Immature natural killer cell (primary cell): Measurements from ENCODE around the gene EPN1. TPM values are rescaled to one million over a fixed set of nuclear protein-coding genes. Genes with fewer than 3 reads are reported as not detected.
A peak's percentile ranks its signal among the peaks of the same experiment; 100 is the strongest.
"Not testable (repeated sequence)": the region's sequence is repeated elsewhere in the genome, so short reads cannot be mapped to it uniquely, and the experiment has no call there.

Source experiments
- DNase-seq, 3 donors: peaks; one replicate each; pipeline ENCODE4 v3.0.0; 2022; ENCODE audit warnings: mixed read lengths in 1 of 3
- H3K27ac Mint-ChIP-seq, 6 donors: one replicate each; pipeline ENCODE4 v1.8.0; 2020; ENCODE audit warnings: mixed read lengths in 6 of 6, mild to moderate bottlenecking in 5 of 6, inconsistent platforms in 4 of 6, moderate library complexity in 3 of 6
- H3K27me3 Mint-ChIP-seq, 3 donors: one replicate each; pipeline ENCODE4 v1.8.0; 2020 to 2021; ENCODE audit warnings: low read depth in 3 of 3, mild to moderate bottlenecking in 3 of 3, mixed read lengths in 3 of 3, moderate library complexity in 3 of 3, inconsistent platforms in 1 of 3
- H3K36me3 Mint-ChIP-seq, 3 donors: one replicate each; pipeline ENCODE4 v1.8.0; 2020; ENCODE audit warnings: mixed read lengths in 3 of 3, inconsistent platforms in 2 of 3, mild to moderate bottlenecking in 2 of 3
- H3K4me1 Mint-ChIP-seq, 2 donors: one replicate each; pipeline ENCODE4 v1.8.0; 2020; ENCODE audit warnings: inconsistent platforms in 2 of 2, mild to moderate bottlenecking in 2 of 2, mixed read lengths in 2 of 2, moderate library complexity in 1 of 2
- H3K4me3 Mint-ChIP-seq, 5 donors: one replicate each; pipeline ENCODE4 v1.8.0; 2020; ENCODE audit warnings: mild to moderate bottlenecking in 5 of 5, mixed read lengths in 5 of 5, inconsistent platforms in 3 of 5, moderate library complexity in 3 of 5
- H3K9me3 Mint-ChIP-seq, 6 donors: one replicate each; pipeline ENCODE4 v1.8.0; 2020; ENCODE audit warnings: mild to moderate bottlenecking in 6 of 6, mixed read lengths in 6 of 6, inconsistent platforms in 4 of 6, moderate library complexity in 3 of 6
- polyA plus RNA-seq, 3 donors: library from polyadenylated mRNA; unstranded; fragments of 300-500 nt; fragmentation: Illumina TruSeq; gene quantifications; one replicate each; pipeline ENCODE4 v1.2.3, GENCODE V29; 2021

EPN1 gene
- polyA plus RNA-seq, 3 donors from 2014 or later: 3.0 to 15.3 (median 3.7) TPM

- no peaks in the 10 kb centered on the region for H3K27me3 Mint-ChIP-seq
Measured at GRCh38 chr19:55700813-55701212, 25.8 kb downstream of the EPN1 start.

GRCh38 chr19:55702131-55702627 lies 27.2 kb downstream of the EPN1 start:
- H3K4me1 Mint-ChIP-seq: peaks cover 0 to 8% of the 10 kb centered on the region in 2 donors
- H3K27ac Mint-ChIP-seq: peak overlapping the region in 1 of 6 donors; percentile 22
- H3K4me3 Mint-ChIP-seq: no peak overlapping the region
- no peaks in the 10 kb centered on the region for H3K9me3 Mint-ChIP-seq
- DNase-seq: no peak
- H3K36me3 Mint-ChIP-seq: peaks cover 0 to 11% (median 5%) of the 10 kb centered on the region in 3 donors
- H3K27me3 Mint-ChIP-seq: no peaks in the 10 kb centered on the region

More at GRCh38 chr19:55700813-55701212, 25.8 kb downstream of the EPN1 start:
- H3K9me3 Mint-ChIP-seq: no peaks in the 10 kb centered on the region
- H3K4me1 Mint-ChIP-seq: peaks cover 0 to 8% of the 10 kb centered on the region in 2 donors
- no peak for DNase-seq
- H3K4me3 Mint-ChIP-seq: no peak overlapping the region
- H3K36me3 Mint-ChIP-seq: peaks cover 0 to 11% (median 5%) of the 10 kb centered on the region in 3 donors
- no peak overlapping the region for H3K27ac Mint-ChIP-seq

GRCh38 chr19:55703790-55704215 lies 28.8 kb downstream of the EPN1 start:
- Mint-ChIP-seq H3K27ac (no peak overlapping the region), H3K36me3 (peaks cover 0 to 11% (median 5%) of the 10 kb centered on the region in 3 donors), H3K4me1 (peaks cover 0 to 8% of the 10 kb centered on the region in 2 donors), H3K4me3 (no peak overlapping the region), H3K9me3 (no peaks in the 10 kb centered on the region), H3K27me3 (no peaks in the 10 kb centered on the region)
- DNase-seq: peak in 2 of 3 donors; percentile 9 to 32

- H3K9me3 Mint-ChIP-seq: no peaks in the 10 kb centered on the region
- H3K4me1 Mint-ChIP-seq: peaks cover 0 to 8% of the 10 kb centered on the region in 2 donors
- H3K36me3 Mint-ChIP-seq: peaks cover 0 to 11% (median 5%) of the 10 kb centered on the region in 3 donors
- peaks cover 0 to 1% (median 0%) of the 10 kb centered on the region in 3 donors for H3K27me3 Mint-ChIP-seq
- H3K4me3 Mint-ChIP-seq: no peak overlapping the region
- no peak for DNase-seq
- H3K27ac Mint-ChIP-seq: peak overlapping the region in 2 of 6 donors; percentile 20 to 53
Measured at GRCh38 chr19:55704494-55705245, 29.6 kb downstream of the EPN1 start.

GRCh38 chr19:55705972-55706371 lies 30.9 kb downstream of the EPN1 start:
- Mint-ChIP-seq H3K4me3 (no peak overlapping the region), H3K4me1 (peaks cover 0 to 8% of the 10 kb centered on the region in 2 donors), H3K27me3 (peaks cover 0 to 1% (median 0%) of the 10 kb centered on the region in 3 donors), H3K27ac (no peak overlapping the region), H3K36me3 (peaks cover 0 to 8% (median 5%) of the 10 kb centered on the region in 3 donors), H3K9me3 (no peaks in the 10 kb centered on the region)
- no peak for DNase-seq

GRCh38 chr19:55711719-55712118 lies 36.7 kb downstream of the EPN1 start:
- Mint-ChIP-seq H3K4me1 (peaks cover 2 to 6% of the 10 kb centered on the region in 2 donors), H3K9me3 (no peaks in the 10 kb centered on the region), H3K4me3 (no peak overlapping the region), H3K27me3 (peaks cover 0 to 9% (median 5%) of the 10 kb centered on the region in 3 donors), H3K36me3 (no peaks in the 10 kb centered on the region), H3K27ac (peak overlapping the region in 1 of 6 donors; percentile 37)
- DNase-seq: no peak

GRCh38 chr19:55712804-55713631 lies 38.0 kb downstream of the EPN1 start:
- Mint-ChIP-seq H3K27me3 (peaks cover 0 to 17% (median 7%) of the 10 kb centered on the region in 3 donors), H3K4me3 (no peak overlapping the region), H3K27ac (peak overlapping the region in 5 of 6 donors; percentile 32 to 55 (median 38))

GRCh38 chr19:55716531-55716930 lies 41.5 kb downstream of the EPN1 start:
- peaks cover 0 to 10% (median 5%) of the 10 kb centered on the region in 6 donors for H3K9me3 Mint-ChIP-seq
- DNase-seq: no peak
- no peak overlapping the region for H3K4me3 Mint-ChIP-seq
- no peak overlapping the region for H3K27ac Mint-ChIP-seq
- H3K4me1 Mint-ChIP-seq: peaks cover 2 to 6% of the 10 kb centered on the region in 2 donors
- peaks cover 0 to 35% (median 11%) of the 10 kb centered on the region in 3 donors for H3K27me3 Mint-ChIP-seq
- H3K36me3 Mint-ChIP-seq: no peaks in the 10 kb centered on the region

More at GRCh38 chr19:55712804-55713631, 38.0 kb downstream of the EPN1 start:
- no peak for DNase-seq
- Mint-ChIP-seq H3K9me3 (no peaks in the 10 kb centered on the region), H3K4me1 (peaks cover 2 to 6% of the 10 kb centered on the region in 2 donors), H3K36me3 (no peaks in the 10 kb centered on the region)

- no peak overlapping the region for H3K4me3 Mint-ChIP-seq
- peaks cover 2 to 36% (median 8%) of the 10 kb centered on the region in 3 donors for H3K27me3 Mint-ChIP-seq
- peaks cover 2 to 6% of the 10 kb centered on the region in 2 donors for H3K4me1 Mint-ChIP-seq
- no peaks in the 10 kb centered on the region for H3K36me3 Mint-ChIP-seq
- peaks cover 0 to 18% (median 12%) of the 10 kb centered on the region in 6 donors for H3K9me3 Mint-ChIP-seq
- no peak for DNase-seq
- H3K27ac Mint-ChIP-seq: no peak overlapping the region
Measured at GRCh38 chr19:55717251-55717650, 42.2 kb downstream of the EPN1 start.

GRCh38 chr19:55717879-55718711 lies 43.1 kb downstream of the EPN1 start:
- H3K36me3 Mint-ChIP-seq, DNase-seq, H3K4me1 Mint-ChIP-seq, H3K27ac Mint-ChIP-seq, H3K4me3 Mint-ChIP-seq: not testable (repeated sequence)
- Mint-ChIP-seq H3K27me3 (peaks cover 2 to 34% (median 7%) of the 10 kb centered on the region in 3 donors), H3K9me3 (peaks cover 0 to 24% (median 12%) of the 10 kb centered on the region in 6 donors)

GRCh38 chr19:55720214-55720746 lies 45.3 kb downstream of the EPN1 start:
- H3K27me3 Mint-ChIP-seq: peaks cover 2 to 35% (median 7%) of the 10 kb centered on the region in 3 donors
- H3K27ac Mint-ChIP-seq: no peak overlapping the region
- peaks cover 0 to 24% (median 12%) of the 10 kb centered on the region in 6 donors for H3K9me3 Mint-ChIP-seq
- H3K36me3 Mint-ChIP-seq: peaks cover 0 to 4% (median 0%) of the 10 kb centered on the region in 3 donors
- no peak for DNase-seq
- H3K4me3 Mint-ChIP-seq: no peak overlapping the region
- H3K4me1 Mint-ChIP-seq: no peaks in the 10 kb centered on the region

- H3K4me1 Mint-ChIP-seq: no peaks in the 10 kb centered on the region
- peaks cover 0 to 24% (median 12%) of the 10 kb centered on the region in 6 donors for H3K9me3 Mint-ChIP-seq
- no peak for DNase-seq
- peaks cover 0 to 4% (median 0%) of the 10 kb centered on the region in 3 donors for H3K36me3 Mint-ChIP-seq
- H3K27ac Mint-ChIP-seq: no peak overlapping the region
- peaks cover 2 to 37% (median 9%) of the 10 kb centered on the region in 3 donors for H3K27me3 Mint-ChIP-seq
- no peak overlapping the region for H3K4me3 Mint-ChIP-seq
Measured at GRCh38 chr19:55720801-55721200, 45.8 kb downstream of the EPN1 start.
